B cell (primary cell): Measurements from ENCODE around the gene AP4E1.

Experiments
- CTCF ChIP-seq: fragments of 200-600 bp; IDR thresholded peaks from one replicate; pipeline ENCODE4 v1.8.0; 2022; ENCODE audit warnings: antibody characterized with exemption, mild to moderate bottlenecking
- EZH2 ChIP-seq: IDR thresholded peaks from 2 replicates; pipeline ENCODE4 v1.6.1; 2012; ENCODE audit warnings: borderline replicate concordance, low read depth, mild to moderate bottlenecking, moderate library complexity, low read length; ENCODE audit not compliant: insufficient read depth, poor library complexity, severe bottlenecking

- TF ChIP-seq CTCF = no peak
- no peak for TF ChIP-seq EZH2
Measured at GRCh38 chr15:50911001-50911400, 2.5 kb downstream of the AP4E1 start.
